HEK293 (cell line): ENCODE results near the gene GATAD2A.

Experiments
- ZNF311 ChIP-seq: fragments of 450-650 bp; formaldehyde crosslinking; IDR thresholded peaks from 2 replicates; pipeline ENCODE4 v1.5.1; 2017; ENCODE audit warnings: missing biosample characterization, missing genetic modification characterization, borderline replicate concordance
- TF ChIP-seq, protein P1 (sequence below): fragments of 450-650 bp; formaldehyde crosslinking; IDR thresholded peaks from 2 replicates; pipeline ENCODE4 v1.5.1; 2016; ENCODE audit warnings: missing biosample characterization, missing genetic modification characterization

DNA sequence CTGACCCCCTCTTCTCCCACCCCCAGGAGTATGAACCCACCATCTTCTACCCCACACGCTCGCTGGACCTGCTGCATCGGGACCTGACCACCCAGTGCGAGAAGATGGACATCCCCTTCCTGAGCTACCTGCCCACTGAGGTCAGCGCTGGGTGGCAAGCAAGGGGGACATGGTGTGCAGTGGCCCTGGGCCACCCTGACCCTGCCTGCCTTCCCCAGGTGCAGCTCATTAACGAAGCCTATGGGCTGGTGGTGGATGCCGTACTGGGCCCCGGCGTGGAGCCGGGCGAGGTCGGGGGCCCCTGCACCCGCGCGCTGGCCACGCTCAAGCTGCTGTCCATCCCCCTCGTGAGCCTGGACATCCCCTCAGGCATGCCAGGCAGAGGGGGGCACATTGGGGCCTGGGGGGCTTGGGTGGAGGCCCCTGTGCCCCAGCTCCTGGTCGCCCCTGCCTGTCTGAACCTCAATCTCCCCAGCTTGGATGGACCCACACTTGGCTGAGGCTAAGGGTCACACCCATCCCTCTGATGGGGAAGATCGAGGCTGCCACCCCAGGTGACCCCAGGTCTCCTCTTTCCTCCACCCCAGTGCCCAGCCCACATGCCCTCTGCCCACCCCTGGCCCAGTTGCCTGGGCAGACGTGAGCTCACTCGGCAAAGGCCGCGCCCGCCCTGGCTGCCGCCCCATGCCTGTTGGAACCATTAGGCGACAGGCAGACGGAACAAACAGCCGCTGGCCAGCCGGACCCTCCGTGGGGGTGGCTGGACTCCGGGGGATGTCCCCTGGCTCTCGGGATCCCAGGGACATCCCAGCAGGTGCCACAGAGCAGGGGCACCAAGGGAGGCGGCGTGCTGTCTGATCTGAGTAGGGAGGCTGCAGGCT lies 130.1 kb downstream of the GATAD2A start:
- TF ChIP-seq, protein P1, sequence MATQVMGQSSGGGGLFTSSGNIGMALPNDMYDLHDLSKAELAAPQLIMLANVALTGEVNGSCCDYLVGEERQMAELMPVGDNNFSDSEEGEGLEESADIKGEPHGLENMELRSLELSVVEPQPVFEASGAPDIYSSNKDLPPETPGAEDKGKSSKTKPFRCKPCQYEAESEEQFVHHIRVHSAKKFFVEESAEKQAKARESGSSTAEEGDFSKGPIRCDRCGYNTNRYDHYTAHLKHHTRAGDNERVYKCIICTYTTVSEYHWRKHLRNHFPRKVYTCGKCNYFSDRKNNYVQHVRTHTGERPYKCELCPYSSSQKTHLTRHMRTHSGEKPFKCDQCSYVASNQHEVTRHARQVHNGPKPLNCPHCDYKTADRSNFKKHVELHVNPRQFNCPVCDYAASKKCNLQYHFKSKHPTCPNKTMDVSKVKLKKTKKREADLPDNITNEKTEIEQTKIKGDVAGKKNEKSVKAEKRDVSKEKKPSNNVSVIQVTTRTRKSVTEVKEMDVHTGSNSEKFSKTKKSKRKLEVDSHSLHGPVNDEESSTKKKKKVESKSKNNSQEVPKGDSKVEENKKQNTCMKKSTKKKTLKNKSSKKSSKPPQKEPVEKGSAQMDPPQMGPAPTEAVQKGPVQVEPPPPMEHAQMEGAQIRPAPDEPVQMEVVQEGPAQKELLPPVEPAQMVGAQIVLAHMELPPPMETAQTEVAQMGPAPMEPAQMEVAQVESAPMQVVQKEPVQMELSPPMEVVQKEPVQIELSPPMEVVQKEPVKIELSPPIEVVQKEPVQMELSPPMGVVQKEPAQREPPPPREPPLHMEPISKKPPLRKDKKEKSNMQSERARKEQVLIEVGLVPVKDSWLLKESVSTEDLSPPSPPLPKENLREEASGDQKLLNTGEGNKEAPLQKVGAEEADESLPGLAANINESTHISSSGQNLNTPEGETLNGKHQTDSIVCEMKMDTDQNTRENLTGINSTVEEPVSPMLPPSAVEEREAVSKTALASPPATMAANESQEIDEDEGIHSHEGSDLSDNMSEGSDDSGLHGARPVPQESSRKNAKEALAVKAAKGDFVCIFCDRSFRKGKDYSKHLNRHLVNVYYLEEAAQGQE (tag by site-specific recombination), result no peak
- no peak for TF ChIP-seq ZNF311 (tag by site-specific recombination)
